Measurements from ENCODE around the gene LACTBL1.

GRCh38 chr1:22916471-22916820 is 56.2 kb downstream of the LACTBL1 start:
- TF ChIP-seq CTCF (IDR thresholded peaks at IDR 0.05; ENCODE audit: insufficient read depth, low read depth, low read length) (no peak), EZH2 (IDR thresholded peaks at IDR 0.05; ENCODE audit: insufficient read depth, low read length) (no peak)
